Measurements from ENCODE around the gene MAPK6. TPM values are rescaled to one million over a fixed set of nuclear protein-coding genes. Genes with fewer than 3 reads are reported as not detected.

The MAPK6 gene
- total and polyA plus RNA-seq, 2 of the 8 experiments (the other 6 are each of a cell fraction or from before 2014, with no cell fraction given) = 22.6 to 108 TPM

DNA sequence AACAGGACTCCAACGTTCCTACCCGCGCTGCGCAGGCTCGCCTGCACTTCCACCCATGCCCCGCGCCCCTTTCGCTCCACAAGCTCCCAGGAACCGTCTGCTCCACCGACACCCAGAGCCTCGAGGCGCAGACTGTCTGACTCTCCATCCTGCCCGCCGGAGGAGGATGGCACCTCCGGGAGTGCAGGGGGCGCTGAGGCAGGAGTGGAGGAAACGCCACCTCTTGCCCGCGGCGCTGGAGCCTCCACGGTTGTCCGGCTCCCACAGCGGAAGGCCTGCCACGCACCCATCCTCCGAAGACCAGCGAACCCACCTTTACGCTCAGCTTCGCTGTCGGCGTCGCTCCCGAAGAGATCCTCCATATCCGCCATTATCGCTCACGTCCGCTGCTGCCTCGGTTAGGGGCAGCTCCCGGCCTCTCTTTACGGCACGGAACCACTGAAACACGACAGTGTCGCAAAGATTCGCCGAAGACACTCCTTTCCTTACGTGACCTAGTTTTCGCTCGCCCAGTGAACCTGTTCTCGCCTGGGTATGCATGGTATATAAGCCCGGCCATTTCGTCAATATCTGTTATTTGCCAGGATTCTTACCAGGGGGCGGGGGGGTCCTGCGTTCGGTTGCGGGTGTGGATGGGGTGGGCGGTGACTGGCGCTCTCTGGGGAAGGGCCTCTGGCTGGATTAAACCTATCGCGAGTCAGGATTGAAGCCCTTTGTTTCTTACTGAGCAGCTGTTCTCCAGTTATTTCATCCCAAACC, 47.5 kb upstream of the MAPK6 start, which contains the start of gene LEO1 (continued):
- TF ChIP-seq ATF2 (IDR thresholded peaks at IDR 0.05; ENCODE audit: low read length) (peak; percentile 32; the same call in 1 of the 2 replicates), TBP (IDR thresholded peaks at IDR 0.05; ENCODE audit: low read depth, low read length) (peak; percentile 83), ASH2L (IDR thresholded peaks at IDR 0.05; ENCODE audit: low read length) (peak; percentile 98), SAP30 (IDR thresholded peaks at IDR 0.05; ENCODE audit: insufficient read depth, insufficient replicate concordance, low read length) (peak; percentile 52), SP2 (IDR thresholded peaks at IDR 0.05; ENCODE audit: low read length) (no peak), KDM4A (IDR thresholded peaks at IDR 0.05; ENCODE audit: low read depth, low read length, severe bottlenecking) (peak; percentile 90), POLR2AphosphoS5 (IDR thresholded peaks at IDR 0.05; ENCODE audit: low read depth, low read length) (peak; percentile 83), MAX (IDR thresholded peaks at IDR 0.05) (peak; percentile 26), TEAD4 (IDR thresholded peaks at IDR 0.05; ENCODE audit: low read depth, low read length) (no peak), FOSL1 (IDR thresholded peaks at IDR 0.05; ENCODE audit: insufficient read depth, low read depth, low read length) (no peak), CHD2 (IDR thresholded peaks at IDR 0.05; ENCODE audit: low read length) (no peak), POLR2A (IDR thresholded peaks at IDR 0.05; ENCODE audit: control extremely low read depth in 1 of 2, low read depth in 2 of 2, low read length in 2 of 2) (peak; percentile 74 to 86), SIN3A (conservative IDR thresholded peaks at IDR 0.05 in 1 of 2, IDR thresholded peaks at IDR 0.05 in 1 of 2; ENCODE audit: low read depth in 1 of 2, low read length in 2 of 2) (peak in 1 of 2 experiments; percentile 64; a peak in 2 of 4 replicates), RBBP5 (IDR thresholded peaks at IDR 0.05; ENCODE audit: borderline replicate concordance, low read depth, low read length) (peak; percentile 95), TAF1 (IDR thresholded peaks at IDR 0.05; ENCODE audit: low read depth, low read length) (peak; percentile 88), YY1 (IDR thresholded peaks at IDR 0.05; ENCODE audit: low read depth, low read length) (peak; percentile 99)
- TF ChIP-seq, protein P1, sequence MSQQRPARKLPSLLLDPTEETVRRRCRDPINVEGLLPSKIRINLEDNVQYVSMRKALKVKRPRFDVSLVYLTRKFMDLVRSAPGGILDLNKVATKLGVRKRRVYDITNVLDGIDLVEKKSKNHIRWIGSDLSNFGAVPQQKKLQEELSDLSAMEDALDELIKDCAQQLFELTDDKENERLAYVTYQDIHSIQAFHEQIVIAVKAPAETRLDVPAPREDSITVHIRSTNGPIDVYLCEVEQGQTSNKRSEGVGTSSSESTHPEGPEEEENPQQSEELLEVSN (IDR thresholded peaks at IDR 0.05) = no peak

All from H1 (cell line).